ENCODE measurements around the gene SLN.

The SLN gene

GRCh38 chr11:107719073-107719472 is 7.2 kb upstream of the SLN start:
- DNase-seq: peak; percentile 82

DNA sequence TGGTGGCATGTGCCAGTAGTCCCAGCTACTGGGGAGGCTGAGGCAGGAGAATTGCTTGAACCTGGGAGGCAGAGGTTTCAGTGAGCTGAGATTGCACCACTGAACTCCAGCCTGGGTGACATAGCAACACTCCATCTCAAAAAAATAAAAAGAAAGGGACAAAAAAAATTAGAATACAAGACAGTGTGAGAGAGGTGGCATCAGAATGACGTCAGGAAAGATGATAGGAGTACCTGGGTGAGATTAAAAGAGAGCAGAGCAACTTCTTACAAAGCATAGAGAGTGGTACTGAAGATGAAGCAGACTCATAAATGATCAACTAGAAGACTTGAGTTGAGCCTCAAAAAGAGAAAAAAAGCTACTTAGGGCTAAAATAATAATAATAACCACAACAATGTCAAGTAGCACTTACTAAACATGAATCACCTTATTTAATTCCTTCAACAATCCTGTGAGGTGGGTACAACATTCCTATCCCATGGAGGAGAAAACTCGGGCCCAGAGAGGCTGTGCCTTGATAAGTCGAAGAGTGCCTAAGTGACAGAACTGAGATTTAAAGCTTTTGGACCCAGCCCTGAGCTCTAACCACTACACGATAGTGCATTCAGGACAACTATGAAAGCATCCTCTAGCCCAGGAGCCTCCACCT is 5.2 kb upstream of the SLN start:
- no peak for DNase-seq

GRCh38 chr11:107713009-107713408 is 1.2 kb upstream of the SLN start:
- peak; percentile 93 for DNase-seq

DNA sequence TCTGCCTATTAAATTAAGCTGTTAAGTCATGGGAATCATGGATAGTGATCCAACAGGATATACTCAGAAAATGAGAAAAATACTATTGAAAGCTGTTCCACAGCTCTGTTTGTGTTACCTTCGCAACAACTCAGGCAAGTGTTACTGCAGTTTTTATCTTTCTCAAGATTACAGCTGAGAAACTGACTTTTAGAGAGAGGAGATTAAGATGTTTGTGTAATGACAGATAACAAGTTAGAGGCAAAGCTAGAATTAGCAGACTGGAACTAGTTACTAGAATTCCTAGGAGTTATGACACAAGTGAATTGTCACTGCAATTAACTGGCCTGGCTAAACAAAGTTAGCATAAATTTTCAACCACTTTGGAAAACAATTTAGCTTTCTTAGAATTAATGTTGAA is 1.6 kb downstream of the SLN start:
- DNase-seq: no peak

DNA sequence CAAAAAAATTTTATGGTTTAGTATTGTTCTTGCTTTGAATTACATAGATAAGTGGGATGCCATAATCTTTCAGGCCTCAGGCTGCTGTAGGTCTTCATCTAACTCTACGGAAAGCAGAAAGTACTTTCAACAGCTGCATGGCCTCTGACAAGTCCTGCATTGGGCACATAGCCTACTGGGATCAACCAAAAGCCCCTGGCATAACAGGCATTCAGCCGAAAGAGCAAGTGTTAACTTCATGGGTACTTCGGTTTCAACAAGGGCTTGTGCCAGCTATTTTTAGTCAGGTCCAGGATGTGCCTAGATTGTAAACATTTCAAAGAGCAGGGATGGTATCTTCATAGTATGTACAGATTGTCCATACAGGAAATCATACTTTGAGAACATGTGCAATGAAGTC is 3.1 kb downstream of the SLN start:
- DNase-seq: no peak

DNA sequence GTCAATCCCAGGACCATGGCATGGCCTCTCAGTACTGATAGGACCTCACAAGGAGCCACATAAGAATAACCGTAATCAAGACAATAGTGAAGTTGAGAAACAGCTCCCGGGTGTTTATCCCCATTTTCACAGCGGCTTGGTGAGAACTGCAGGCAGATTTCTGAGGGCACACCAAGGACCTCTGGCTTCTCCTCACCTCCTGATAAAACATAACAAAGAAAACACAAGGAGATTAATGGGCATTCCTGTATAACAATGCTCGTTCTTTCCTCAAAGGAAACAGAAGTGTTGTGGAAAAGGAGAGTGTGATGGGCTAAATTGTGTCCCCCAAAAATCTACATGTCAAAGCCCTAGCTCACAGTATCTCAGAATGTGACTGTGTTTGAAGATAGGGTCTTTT is 4.0 kb downstream of the SLN start:
- no peak for DNase-seq

- no peak for DNase-seq
Measured at GRCh38 chr11:107707215-107707671, 4.6 kb downstream of the SLN start.

GRCh38 chr11:107706531-107706930 is 5.3 kb downstream of the SLN start:
- no peak for DNase-seq

- DNase-seq: peak; percentile 19
Measured at GRCh38 chr11:107705027-107705426, 6.8 kb downstream of the SLN start.

GRCh38 chr11:107704451-107704850 is 7.4 kb downstream of the SLN start:
- no peak for DNase-seq

- no peak for DNase-seq
Measured at GRCh38 chr11:107702723-107703122, 9.1 kb downstream of the SLN start.

GRCh38 chr11:107702109-107702660 is 9.7 kb downstream of the SLN start:
- DNase-seq: no peak

DNA sequence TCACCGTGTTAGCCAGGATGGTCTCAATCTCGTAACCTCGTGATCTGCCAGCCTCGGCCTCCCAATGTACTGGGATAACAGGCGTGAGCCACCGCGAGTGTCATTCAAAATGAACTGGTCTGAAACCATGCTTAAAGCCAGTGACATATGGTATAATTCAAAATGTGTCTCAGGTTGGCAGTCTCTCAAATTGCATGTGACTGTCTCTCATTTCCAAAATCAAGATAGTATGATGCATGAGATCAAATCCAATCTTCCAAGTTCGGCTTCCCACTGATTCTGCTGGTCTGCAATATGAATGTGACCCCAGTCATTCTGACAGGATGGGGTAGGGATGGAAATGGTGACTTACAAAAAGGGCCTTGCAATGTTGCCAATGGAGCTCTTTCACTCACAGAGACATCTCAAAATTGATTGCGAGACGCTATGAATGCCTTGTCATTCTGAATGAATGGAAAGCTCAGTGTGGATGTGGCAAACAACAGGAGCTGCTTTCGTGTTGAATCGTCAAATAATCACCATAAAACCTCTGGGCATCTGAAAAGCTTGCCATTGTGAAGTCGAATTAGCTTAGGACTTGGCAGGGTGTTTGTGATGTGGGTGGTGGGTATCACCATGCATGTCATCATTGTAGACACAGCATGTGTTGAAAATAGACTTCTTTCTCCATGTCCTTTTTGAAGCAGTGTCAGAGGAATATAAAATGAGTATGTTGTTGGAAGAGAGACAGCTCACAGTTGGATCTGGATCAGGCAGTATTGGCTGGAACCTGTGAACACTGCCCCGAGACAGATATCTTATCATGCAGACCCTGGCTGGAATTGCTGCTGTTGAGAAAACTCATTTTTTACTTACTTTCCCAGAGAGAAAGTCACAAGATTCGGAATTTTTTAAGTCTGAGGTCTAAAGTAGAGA is 12.2 kb downstream of the SLN start:
- DNase-seq: no peak

DNA sequence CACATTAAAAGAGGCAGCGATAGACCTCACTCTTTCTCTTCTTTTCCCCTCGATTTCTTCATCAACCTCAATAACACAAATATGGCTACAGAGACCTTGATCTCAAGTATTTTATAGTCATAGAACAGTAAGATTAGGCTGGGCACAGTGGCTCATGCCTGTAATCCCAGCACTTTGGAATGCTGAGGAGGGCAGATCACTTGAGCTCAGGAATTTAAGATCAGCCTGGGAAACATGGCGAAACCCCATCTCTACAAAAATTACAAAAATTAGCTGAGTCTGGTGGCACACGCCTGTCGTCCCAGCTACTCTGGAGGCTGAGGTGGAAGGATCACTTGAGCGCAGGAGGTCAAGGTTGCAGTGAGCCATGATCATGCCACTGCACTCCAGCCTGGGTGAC is 14.6 kb downstream of the SLN start:
- no peak for DNase-seq

DNA sequence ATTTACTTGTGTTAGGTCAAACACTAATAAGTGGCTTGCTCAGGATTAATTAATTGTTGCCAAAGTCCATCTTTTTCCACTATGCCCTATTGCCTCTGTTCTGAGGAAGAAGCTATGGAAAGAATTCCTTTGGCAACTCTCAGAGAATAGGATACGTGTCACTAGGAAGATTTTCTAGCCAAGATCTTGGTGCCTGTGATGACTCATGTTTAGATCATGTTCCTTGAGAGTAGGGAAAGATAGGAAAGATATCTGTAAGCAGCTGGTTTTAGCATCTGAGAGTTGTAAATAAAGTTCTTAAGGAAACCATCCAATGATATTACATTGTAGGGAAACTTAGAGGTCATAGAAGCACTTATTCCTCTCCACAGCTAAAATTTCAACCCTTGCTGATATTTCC is 15.7 kb downstream of the SLN start:
- DNase-seq: no peak

GRCh38 chr11:107695446-107695845 is 16.4 kb downstream of the SLN start:
- no peak for DNase-seq

DNA sequence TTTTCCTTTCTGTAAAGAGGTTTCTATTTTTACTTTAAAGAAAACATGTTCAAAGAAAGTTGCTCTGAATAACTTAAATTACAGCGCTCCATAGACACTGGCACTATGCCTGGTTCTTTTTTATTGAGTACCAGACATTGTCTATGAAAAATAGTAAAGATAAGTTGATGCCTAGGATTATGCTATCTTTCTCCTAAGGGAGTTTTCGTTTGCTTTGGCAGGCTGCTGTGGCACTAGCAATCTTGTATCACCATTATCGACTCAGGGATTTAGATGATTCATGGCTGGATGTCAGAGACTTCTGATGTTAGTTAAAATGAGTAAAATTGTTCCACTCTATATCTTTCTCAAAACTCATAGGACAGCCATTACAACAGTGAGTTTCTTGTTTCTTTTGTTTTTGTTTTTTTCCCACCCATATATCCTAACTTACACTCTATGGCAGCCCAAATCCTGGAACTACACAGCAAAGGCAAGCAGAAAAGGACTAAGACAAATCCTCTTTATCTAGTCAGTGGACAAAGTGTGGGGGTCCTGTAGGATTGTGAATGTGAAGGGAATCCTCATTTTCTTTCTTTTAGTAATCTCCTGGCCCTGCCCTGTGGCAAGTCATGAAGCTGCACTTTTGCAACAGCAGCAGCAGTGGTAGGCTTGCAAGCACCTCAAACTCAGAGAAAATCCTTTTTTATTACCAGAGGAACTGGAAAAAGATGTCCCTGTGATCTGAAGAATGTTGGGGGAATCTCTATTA is 20.7 kb downstream of the SLN start:
- DNase-seq: no peak

- DNase-seq: peak; percentile 83
Measured at GRCh38 chr11:107689317-107690202, 22.3 kb downstream of the SLN start.

GRCh38 chr11:107688322-107688918 is 23.4 kb downstream of the SLN start:
- no peak for DNase-seq

DNA sequence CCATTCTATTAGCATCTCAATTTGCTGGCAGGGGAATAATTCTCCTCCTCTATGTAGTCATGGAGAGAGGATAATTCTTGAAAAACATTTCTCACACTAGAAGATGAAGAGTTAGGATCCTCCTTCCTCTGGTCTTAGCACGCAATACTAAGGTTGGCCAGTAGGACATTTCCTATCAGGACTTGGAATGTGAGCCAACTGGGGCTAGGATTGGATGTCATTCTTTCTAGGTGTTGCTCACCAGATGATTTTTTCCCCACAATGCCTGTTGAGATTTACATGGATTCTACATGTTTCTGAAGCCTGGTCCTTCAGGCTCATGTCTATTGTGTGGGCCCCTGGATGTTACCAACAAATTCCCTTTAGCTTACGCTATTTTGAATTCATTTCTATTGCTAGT is 28.0 kb downstream of the SLN start:
- peak; percentile 25 for DNase-seq

- DNase-seq: no peak
Measured at GRCh38 chr11:107683061-107683460, 28.8 kb downstream of the SLN start.

DNA sequence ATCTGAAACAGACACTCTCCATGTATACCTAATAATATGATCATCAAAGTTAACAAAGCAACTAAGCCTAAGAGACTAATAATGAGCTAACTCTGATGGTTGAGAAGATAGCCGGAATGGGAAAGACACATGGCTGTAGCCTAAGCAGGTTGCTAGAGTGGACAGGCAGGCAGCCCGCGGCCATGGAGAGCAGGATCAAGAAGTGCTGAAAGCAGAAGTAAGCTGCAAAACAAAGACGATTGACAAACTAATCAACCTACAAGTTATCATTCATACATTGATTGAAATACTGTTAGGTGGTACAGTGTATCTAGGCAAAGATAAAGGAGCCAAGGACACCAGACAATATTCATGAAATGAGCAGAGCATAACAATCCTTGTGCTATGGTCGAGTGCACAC is 29.3 kb downstream of the SLN start:
- no peak for DNase-seq

All from NCI-H69 (cell line).